MM.1S (cell line): ENCODE data around the gene PITX3.

ENCODE experiments used
- DNase-seq: peaks from one replicate; pipeline ENCODE4 v3.0.0-alpha.2; 2015
- H2AFZ ChIP-seq: fragments of 300-600 bp; sonication (generic); 2 replicates; pipeline ENCODE4 v1.6.0; 2016; ENCODE audit warnings: antibody characterized with exemption, low read length
- H3F3A ChIP-seq: fragments of 300-600 bp; sonication (generic); 2 replicates; pipeline ENCODE4 v1.6.1; 2016; ENCODE audit warnings: mild to moderate bottlenecking, antibody characterized with exemption, low read length, moderate library complexity, mixed read lengths; ENCODE audit not compliant: insufficient read depth
- H3K27ac ChIP-seq: fragments of 300-600 bp; sonication (generic); 2 replicates; pipeline ENCODE4 v1.5.1; 2016; ENCODE audit warnings: mild to moderate bottlenecking, low read length
- H3K27me3 ChIP-seq: fragments of 300-600 bp; sonication (generic); replicated peaks from 2 replicates; pipeline ENCODE4 v1.6.0; 2016; ENCODE audit warnings: low read length; ENCODE audit not compliant: insufficient read depth
- H3K36me3 ChIP-seq: fragments of 300-600 bp; sonication (generic); replicated peaks from 2 replicates; pipeline ENCODE4 v1.6.1; 2016; ENCODE audit warnings: mild to moderate bottlenecking, low read length, mixed read lengths; ENCODE audit not compliant: insufficient read depth
- H3K4me1 ChIP-seq: fragments of 300-600 bp; sonication (generic); 2 replicates; pipeline ENCODE4 v1.6.1; 2016; ENCODE audit warnings: low read length, mixed read lengths
- H3K4me2 ChIP-seq: fragments of 300-600 bp; sonication (generic); 2 replicates; pipeline ENCODE4 v1.6.0; 2016; ENCODE audit warnings: low read depth, low read length
- H3K4me3 ChIP-seq: fragments of 300-600 bp; sonication (generic); 2 replicates; pipeline ENCODE4 v1.5.1; 2016; ENCODE audit warnings: low read length, mixed read lengths
- H3K79me2 ChIP-seq: fragments of 300-600 bp; sonication (generic); 2 replicates; pipeline ENCODE4 v1.6.1; 2016; ENCODE audit warnings: mixed run types, low read length, mixed read lengths
- H3K9ac ChIP-seq: fragments of 300-600 bp; sonication (generic); 2 replicates; pipeline ENCODE4 v1.6.1; 2016; ENCODE audit warnings: low read length, mixed read lengths
- H3K9me2 ChIP-seq: fragments of 300-600 bp; sonication (generic); replicated peaks from 2 replicates; pipeline ENCODE4 v1.6.1; 2016; ENCODE audit warnings: mild to moderate bottlenecking, low read length, mixed read lengths; ENCODE audit not compliant: insufficient read depth
- H3K9me3 ChIP-seq: fragments of 300-600 bp; sonication (generic); replicated peaks from 2 replicates; pipeline ENCODE4 v1.6.1; 2016; ENCODE audit warnings: mild to moderate bottlenecking, low read length, mixed read lengths; ENCODE audit not compliant: insufficient read depth
- H4K20me1 ChIP-seq: fragments of 300-600 bp; sonication (generic); 2 replicates; pipeline ENCODE4 v1.6.1; 2016; ENCODE audit warnings: mild to moderate bottlenecking, low read length, moderate library complexity, mixed read lengths; ENCODE audit not compliant: insufficient read depth
- EZH2 ChIP-seq: fragments of 300-600 bp; sonication (generic); optimal IDR thresholded peaks from 2 replicates; pipeline ENCODE3; 2017; ENCODE audit warnings: low read depth, mild to moderate bottlenecking, antibody characterized with exemption, low read length, mixed read lengths
- EZH2phosphoT487 ChIP-seq: fragments of 300-600 bp; sonication (generic); IDR thresholded peaks from 2 replicates; pipeline ENCODE4 v1.6.1; 2018; ENCODE audit warnings: antibody characterized with exemption, low read length
- TF ChIP-seq, protein P1 (sequence below): fragments of 300-600 bp; sonication (generic); IDR thresholded peaks from 2 replicates; pipeline ENCODE4 v1.5.1; 2016; ENCODE audit warnings: antibody characterized with exemption, low read length, mixed read lengths

The PITX3 gene

DNA sequence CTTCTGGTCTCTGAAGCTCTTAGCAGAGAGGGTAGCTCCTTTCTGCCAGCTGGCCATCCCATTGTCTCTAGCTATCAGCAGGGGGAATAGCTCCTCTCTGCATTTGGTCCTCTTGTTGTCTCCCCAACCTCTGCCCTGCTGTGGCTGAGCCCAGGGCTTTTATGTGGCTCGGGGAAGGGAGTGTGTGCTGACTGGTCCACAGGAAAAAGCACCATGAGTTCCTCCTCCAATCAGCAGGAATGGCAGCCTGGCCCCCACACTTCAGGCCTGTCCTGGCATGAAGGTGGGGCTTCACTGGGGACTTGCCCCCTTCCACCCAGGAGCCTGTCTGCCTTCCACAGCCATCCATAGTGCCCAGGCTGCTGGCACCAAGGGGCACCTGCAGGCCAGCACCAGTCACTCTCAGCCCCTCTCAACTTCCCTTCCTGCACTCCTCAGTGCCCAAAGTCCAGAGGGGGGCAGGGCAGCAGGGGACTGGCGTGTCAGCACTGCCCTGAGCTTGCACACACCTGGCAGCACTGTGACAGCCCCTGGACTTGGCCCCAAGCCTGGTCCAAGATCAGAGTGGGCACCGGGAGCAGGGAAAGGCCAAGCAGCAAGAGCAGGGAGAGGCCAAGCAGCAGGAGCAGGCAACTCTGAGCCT, 52.9 kb downstream of the PITX3 start:
- Histone ChIP-seq H3K4me1 (peaks cover 16% of the 10 kb centered on the region), H3K4me2 (peak overlapping the region; percentile 81), H3K79me2 (no peaks in the 10 kb centered on the region), H2AFZ (peak overlapping the region; percentile 55), H3K27me3 (no peaks in the 10 kb centered on the region), H3K27ac (peak overlapping the region; percentile 89), H3K36me3 (no peaks in the 10 kb centered on the region), H3K9me2 (no peaks in the 10 kb centered on the region), H3K4me3 (peak overlapping the region; percentile 36; the same call in 1 of the 2 replicates), H3K9me3 (no peaks in the 10 kb centered on the region), H3K9ac (peak overlapping the region; percentile 45; the same call in 1 of the 2 replicates), H4K20me1 (no peaks in the 10 kb centered on the region), H3F3A (peaks cover 20% of the 10 kb centered on the region)
- TF ChIP-seq, protein P1, sequence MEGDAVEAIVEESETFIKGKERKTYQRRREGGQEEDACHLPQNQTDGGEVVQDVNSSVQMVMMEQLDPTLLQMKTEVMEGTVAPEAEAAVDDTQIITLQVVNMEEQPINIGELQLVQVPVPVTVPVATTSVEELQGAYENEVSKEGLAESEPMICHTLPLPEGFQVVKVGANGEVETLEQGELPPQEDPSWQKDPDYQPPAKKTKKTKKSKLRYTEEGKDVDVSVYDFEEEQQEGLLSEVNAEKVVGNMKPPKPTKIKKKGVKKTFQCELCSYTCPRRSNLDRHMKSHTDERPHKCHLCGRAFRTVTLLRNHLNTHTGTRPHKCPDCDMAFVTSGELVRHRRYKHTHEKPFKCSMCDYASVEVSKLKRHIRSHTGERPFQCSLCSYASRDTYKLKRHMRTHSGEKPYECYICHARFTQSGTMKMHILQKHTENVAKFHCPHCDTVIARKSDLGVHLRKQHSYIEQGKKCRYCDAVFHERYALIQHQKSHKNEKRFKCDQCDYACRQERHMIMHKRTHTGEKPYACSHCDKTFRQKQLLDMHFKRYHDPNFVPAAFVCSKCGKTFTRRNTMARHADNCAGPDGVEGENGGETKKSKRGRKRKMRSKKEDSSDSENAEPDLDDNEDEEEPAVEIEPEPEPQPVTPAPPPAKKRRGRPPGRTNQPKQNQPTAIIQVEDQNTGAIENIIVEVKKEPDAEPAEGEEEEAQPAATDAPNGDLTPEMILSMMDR, result no peak
- TF ChIP-seq EZH2, result no peak
- TF ChIP-seq EZH2phosphoT487, result no peak
- DNase-seq, result peak; percentile 29

DNA sequence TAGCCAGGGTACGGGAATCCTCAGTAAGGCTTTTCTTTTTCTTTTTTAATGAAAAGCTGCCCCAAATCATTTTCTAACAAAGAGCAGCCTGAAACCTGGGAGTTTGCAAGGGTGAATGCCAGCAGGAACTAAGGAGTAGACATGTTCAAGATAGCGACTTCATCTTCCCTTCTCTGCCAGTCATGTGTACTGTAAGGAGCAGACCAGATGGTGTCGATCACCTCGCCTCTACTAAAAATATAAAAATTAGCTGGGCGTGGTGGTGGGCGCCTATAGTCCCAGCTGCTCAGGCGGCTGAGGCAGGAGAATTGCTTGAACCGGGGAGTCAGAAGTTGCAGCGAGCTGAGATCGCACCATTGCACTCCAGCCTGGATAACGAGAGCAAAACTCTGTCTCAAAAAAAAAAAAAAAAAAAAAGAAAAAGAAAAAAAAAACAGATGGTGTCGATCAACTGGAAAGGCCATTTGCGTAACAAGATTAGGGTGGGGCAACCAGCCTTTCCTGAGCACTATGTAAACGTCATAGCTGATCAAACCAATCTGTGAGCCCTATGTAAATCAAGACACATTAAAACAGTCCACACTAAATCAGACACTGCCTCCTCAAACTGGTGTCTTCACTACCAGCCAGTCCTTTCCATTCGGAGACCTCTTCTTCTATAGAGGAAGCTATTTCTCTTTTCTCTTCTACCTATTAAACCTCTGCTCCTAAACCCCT, 55.3 kb downstream of the PITX3 start:
- TF ChIP-seq, protein P1, result no peak
- TF ChIP-seq EZH2 (no peak), EZH2phosphoT487 (no peak)
- H3K9me3 ChIP-seq, result no peaks in the 10 kb centered on the region
- H3K4me1 ChIP-seq, result peaks cover 16% of the 10 kb centered on the region
- no peak for DNase-seq
- no peak overlapping the region for H3K9ac ChIP-seq
- no peak overlapping the region for H3K4me3 ChIP-seq
- no peaks in the 10 kb centered on the region for H3K9me2 ChIP-seq
- H3K4me2 ChIP-seq, result no peak overlapping the region
- peaks cover 20% of the 10 kb centered on the region for H3F3A ChIP-seq
- no peaks in the 10 kb centered on the region for H3K27me3 ChIP-seq
- no peaks in the 10 kb centered on the region for H3K36me3 ChIP-seq
- H3K79me2 ChIP-seq, result no peaks in the 10 kb centered on the region
- H3K27ac ChIP-seq, result no peak overlapping the region
- no peak overlapping the region for H2AFZ ChIP-seq
- H4K20me1 ChIP-seq, result no peaks in the 10 kb centered on the region

DNA sequence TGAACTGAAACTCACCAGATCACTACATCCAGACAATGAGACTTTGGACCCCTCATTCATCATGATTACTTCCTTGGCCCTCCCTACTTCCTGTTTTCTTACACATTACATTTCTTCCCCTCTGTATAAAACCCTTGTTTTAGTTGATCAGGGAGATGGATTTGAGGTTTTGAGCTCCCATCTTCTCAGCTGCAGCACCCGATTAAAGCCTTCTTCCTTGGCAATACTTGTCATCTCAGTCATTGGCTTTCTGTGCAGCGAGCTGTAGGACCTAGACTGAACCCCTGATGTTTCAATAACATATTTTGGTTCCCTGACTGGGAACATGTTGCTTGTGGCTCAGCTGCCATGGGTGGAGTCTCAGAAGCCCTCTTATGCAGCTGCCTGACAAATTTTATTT, 56.0 kb downstream of the PITX3 start:
- Histone ChIP-seq H3K4me1 (peaks cover 16% of the 10 kb centered on the region), H3K9ac (no peak overlapping the region), H3K79me2 (no peaks in the 10 kb centered on the region), H4K20me1 (no peaks in the 10 kb centered on the region), H3K9me2 (no peaks in the 10 kb centered on the region), H3F3A (peaks cover 20% of the 10 kb centered on the region), H3K27me3 (no peaks in the 10 kb centered on the region), H3K36me3 (no peaks in the 10 kb centered on the region), H3K9me3 (no peaks in the 10 kb centered on the region), H3K4me2 (no peak overlapping the region), H3K4me3 (no peak overlapping the region), H3K27ac (no peak overlapping the region), H2AFZ (no peak overlapping the region)
- no peak for DNase-seq
- TF ChIP-seq EZH2, result no peak
- TF ChIP-seq, protein P1, result no peak
- no peak for TF ChIP-seq EZH2phosphoT487
